HL-60 (cell line): ENCODE data around the gene MAP4K4.

Source experiments
- DNase-seq, 2 experiments: peaks; one replicate each; pipeline ENCODE4 v3.0.0-alpha.2; 2010 to 2020; ENCODE audit warnings: low read depth in 1 of 2, low spot score in 1 of 2
- H3K27ac ChIP-seq: fragments of 250-450 bp; sonication (Bioruptor Pico); replicated peaks from 2 replicates; pipeline ENCODE4 v1.5.1; 2020; ENCODE audit warnings: mild to moderate bottlenecking, moderate library complexity
- H3K27me3 ChIP-seq: fragments of 250-450 bp; sonication (Bioruptor Pico); 2 replicates; pipeline ENCODE4 v1.5.1; 2021; ENCODE audit warnings: mild to moderate bottlenecking, moderate library complexity; ENCODE audit not compliant: insufficient read depth, poor library complexity, severe bottlenecking
- H3K4me3 ChIP-seq: replicated peaks from 2 replicates; pipeline ENCODE4 v1.5.1; 2011; ENCODE audit warnings: mild to moderate bottlenecking, control low read depth, low read length; ENCODE audit not compliant: insufficient read depth
- CTCF ChIP-seq: IDR thresholded peaks from one replicate; pipeline ENCODE4 v1.5.1; 2011; ENCODE audit warnings: low read length, control low read depth, inconsistent platforms; ENCODE audit not compliant: insufficient read depth
- GABPA ChIP-seq: IDR thresholded peaks from 2 replicates; pipeline ENCODE4 v1.6.1; 2012; ENCODE audit warnings: low read depth
- POLR2AphosphoS5 ChIP-seq: IDR thresholded peaks from 2 replicates; pipeline ENCODE4 v1.6.1; 2012; ENCODE audit warnings: low read depth
- REST ChIP-seq: IDR thresholded peaks from 2 replicates; pipeline ENCODE4 v1.6.1; 2012; ENCODE audit warnings: low read depth; ENCODE audit not compliant: insufficient replicate concordance
- SPI1 ChIP-seq: IDR thresholded peaks from 2 replicates; pipeline ENCODE4 v1.6.1; 2012; ENCODE audit warnings: low read depth, mild to moderate bottlenecking, borderline replicate concordance

The MAP4K4 gene

DNA sequence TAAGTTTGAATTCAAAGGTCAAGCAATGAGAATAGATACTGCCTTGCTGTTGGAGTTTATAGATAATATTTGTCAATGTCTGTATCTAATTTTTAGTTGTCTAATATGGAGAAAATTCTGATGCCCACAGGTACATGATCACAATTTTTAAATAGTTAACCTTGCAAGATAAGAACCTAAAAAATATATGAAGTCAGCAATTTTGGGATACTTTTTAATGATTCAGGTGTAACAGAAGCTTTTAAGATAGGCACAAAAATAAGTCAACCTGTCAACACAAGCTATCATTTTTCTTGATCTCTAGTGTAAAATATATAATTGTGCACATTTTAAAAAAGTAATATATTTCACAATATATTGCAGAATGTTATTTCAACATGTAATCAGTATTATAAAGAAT lies 201.8 kb downstream of the MAP4K4 start:
- Histone ChIP-seq H3K27me3 (no peaks in the 10 kb centered on the region), H3K27ac (no peak overlapping the region), H3K4me3 (no peak overlapping the region)
- DNase-seq, result no peak
- no peak for TF ChIP-seq GABPA
- TF ChIP-seq REST, result no peak
- no peak for TF ChIP-seq SPI1
- no peak for TF ChIP-seq CTCF
- no peak for TF ChIP-seq POLR2AphosphoS5

DNA sequence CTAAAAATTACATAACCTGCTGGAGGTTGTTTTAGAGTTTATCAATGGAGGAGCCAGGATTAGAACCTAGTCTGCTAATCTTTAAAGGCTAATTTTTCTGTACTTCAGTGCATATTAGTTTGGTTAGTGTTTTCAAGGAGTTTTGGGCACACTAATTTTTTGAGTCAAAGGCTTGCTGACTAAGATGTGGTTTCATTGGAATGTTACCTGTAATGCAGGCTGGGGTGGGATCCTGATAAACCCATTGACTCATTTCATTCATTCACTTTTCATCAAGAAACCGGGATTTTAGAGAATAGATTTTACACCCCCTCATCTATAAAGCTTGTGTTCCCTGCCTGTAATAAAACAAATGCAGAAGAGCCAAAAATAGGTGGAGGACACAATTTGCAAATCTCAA lies 202.4 kb downstream of the MAP4K4 start:
- no peak for DNase-seq
- H3K27ac ChIP-seq, result no peak overlapping the region
- H3K4me3 ChIP-seq, result no peak overlapping the region
- TF ChIP-seq REST (no peak), GABPA (no peak), POLR2AphosphoS5 (no peak), SPI1 (no peak), CTCF (no peak)
- H3K27me3 ChIP-seq, result no peaks in the 10 kb centered on the region

- no peaks in the 10 kb centered on the region for H3K27me3 ChIP-seq
- no peak overlapping the region for H3K27ac ChIP-seq
- TF ChIP-seq CTCF (no peak), SPI1 (no peak)
- no peak overlapping the region for H3K4me3 ChIP-seq
- no peak for DNase-seq
Observed at GRCh38 chr2:101900375-101900774, 202.9 kb downstream of the MAP4K4 start.

DNA sequence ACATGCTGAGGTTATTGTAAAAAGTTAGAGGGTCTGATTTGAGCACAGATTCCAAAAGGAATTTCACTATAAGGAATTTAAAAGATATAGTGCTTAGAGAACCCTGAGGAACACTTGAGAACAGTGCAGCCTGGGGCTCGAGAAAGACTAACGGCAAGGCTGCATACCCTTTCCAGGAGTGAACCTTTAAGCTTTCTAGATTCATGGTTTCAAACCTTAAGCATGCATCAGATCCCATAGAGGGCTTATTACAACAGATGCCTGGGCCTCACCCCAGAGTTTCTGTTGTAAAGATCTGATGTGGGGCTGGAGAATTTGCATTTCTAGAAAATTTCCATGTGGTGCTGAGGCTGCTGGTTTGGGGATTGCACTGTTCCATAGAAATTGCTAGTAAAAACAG lies 203.7 kb downstream of the MAP4K4 start:
- Histone ChIP-seq H3K4me3 (no peak overlapping the region), H3K27me3 (no peaks in the 10 kb centered on the region), H3K27ac (no peak overlapping the region)
- TF ChIP-seq SPI1 (no peak), CTCF (no peak), POLR2AphosphoS5 (no peak), GABPA (no peak), REST (no peak)
- no peak for DNase-seq
